Stimulated activated CD4-positive, alpha-beta T cell treated with anti-CD3 and anti-CD28 coated beads, Interleukin-12 subunit alpha, Interleukin-12 subunit beta, amount 100 ng/mL, for 24 hours (primary cell): ENCODE data around the gene PTGS2.

Experiments
- DNase-seq, 2 experiments: peaks; one replicate each; pipeline ENCODE4 v3.0.0-alpha.2; 2020; ENCODE audit warnings: low read depth in 2 of 2

PTGS2 gene

DNA sequence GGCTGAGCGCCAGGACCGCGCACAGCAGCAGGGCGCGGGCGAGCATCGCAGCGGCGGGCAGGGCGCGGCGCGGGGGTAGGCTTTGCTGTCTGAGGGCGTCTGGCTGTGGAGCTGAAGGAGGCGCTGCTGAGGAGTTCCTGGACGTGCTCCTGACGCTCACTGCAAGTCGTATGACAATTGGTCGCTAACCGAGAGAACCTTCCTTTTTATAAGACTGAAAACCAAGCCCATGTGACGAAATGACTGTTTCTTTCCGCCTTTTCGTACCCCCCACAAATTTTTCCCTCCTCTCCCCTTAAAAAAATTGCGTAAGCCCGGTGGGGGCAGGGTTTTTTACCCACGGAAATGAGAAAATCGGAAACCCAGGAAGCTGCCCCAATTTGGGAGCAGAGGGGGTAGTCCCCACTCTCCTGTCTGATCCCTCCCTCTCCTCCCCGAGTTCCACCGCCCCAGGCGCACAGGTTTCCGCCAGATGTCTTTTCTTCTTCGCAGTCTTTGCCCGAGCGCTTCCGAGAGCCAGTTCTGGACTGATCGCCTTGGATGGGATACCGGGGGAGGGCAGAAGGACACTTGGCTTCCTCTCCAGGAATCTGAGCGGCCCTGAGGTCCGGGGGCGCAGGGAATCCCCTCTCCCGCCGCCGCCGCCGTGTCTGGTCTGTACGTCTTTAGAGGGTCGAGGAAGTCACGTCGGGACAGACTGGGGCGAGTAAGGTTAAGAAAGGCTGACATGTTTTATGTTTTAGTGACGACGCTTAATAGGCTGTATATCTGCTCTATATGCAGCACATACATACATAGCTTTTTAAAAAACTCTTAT lies at the start of gene PTGS2:
TSS of gene PTGS2 (minus strand) at position 179 of the 817 bp plus-strand sequence. CDS start at position 46, 133 bp downstream.
- DNase-seq: peak; percentile 2 to 41

DNA sequence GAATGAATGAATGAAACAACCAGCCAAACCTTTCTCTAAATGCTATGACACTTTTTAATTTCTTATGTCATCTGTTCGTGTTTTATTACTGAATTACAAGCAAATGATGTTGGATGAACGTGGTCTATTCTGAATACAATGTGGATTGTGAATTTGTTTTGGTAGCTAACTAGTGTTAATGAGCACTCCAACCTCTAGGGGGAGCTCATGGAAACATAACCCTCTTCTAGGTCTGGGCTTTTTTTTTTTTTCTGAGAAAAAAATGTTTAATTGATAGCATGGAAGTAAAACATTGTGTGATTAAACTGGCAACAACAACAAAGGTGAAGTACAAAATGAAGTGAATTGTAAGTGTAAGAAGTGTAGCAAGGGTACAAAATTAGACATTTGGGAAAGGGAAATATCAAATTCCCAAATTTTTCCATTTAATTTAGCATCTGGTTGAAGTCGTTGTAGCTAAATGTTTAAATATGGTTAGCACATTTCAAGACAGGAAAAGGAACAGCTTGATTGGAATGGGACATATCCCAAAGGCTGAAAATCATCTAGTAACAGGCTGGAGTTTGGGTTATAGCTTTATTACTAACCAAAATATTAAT lies 42.6 kb upstream of the PTGS2 start:
- no peak for DNase-seq

DNA sequence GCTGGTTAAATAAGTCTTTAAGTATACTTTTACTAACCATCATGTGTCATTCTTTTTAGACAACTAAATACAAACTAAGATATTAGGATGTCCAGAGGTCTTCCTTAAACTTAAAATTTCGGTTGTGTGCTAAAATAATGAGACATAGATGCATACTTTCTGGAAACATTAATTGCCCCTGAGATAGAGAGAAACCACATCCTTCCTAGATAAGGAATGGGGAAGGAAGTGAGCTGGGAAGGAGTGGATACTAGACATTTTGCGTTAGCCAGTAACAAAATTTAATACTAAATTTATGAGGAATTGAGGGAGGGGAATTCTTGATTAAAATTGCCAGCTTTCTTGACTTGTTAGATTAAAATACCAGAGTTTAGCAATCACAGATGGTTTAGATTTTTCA lies 37.1 kb upstream of the PTGS2 start:
- no peak for DNase-seq

DNA sequence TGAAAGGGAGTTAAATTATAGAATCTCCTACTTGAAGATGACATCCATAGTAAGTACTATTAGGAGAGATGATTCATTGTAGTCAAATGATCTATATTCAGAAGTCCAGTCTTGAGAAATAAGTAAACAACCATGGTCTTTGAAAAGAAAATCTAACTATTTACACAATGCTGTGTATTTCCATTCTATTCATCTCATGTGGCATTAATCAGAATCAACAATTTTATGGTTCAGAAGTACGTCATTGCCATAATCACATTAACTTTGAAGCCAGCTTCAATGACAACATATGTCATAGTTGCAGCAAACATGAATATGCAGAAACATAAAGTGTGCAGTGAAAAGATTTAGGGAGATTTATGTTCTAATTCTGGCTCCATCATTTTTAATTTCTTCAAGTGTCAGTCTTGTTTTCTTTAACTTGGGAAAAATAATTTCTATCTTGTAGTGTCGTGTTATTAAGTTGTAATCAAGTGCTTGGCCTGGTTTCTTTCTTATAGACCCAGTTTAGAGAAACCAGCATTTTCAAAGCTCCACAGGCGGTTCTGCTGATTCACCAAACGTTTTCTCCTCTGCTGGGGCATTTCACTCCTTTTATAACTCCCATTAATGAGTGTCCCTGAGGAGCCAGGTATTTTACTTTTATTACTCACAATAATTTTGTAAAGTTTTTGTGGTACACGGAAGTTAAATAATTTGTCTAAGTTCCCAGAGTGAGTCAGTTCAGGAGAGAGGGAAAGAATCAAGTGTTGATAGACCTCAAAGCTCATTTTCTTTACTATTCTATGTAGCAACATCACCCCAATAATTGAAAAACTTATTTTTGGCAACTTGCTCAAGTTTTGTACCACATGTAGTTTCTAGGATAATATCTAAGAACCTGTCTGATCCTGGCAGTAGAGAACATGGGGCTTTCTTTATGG lies 35.9 kb upstream of the PTGS2 start:
- DNase-seq: no peak

DNA sequence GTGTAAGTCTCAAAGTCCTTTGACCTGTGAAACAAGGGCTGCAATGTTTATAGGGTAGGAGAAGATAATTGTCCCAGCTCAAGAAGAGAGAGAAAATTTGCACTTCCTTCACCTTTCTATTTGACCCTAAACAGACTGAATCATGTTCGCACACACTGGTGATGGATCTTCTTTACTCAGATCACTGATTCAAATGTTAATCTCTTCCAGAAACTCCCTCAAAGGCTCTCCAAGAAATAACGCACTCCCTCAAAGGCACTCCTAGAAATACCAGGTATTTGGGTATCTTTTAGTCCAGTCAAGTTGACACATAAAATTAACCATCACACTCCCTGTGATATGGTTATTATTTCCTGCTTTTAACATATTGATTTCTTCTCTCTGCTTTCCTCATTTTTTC lies 30.5 kb upstream of the PTGS2 start:
- no peak for DNase-seq

DNA sequence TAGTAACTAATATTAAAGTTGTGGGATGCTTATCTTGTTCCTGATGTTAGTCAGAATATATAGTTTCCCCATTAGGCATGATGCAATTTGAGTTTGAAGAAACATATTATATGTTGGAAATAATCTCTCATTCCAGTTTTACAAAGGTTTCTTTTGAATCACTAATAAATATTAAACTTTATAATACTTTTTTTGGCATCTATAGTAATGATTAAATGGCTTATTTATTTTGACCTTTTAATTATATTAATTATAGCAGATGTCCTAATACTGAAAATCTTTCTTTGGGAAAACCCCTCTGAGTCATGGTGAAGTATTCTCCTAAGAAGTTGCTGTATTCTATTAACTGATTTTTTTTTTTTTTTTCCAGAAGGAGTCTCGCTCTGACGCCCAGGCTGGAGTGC lies 28.5 kb upstream of the PTGS2 start:
- DNase-seq: no peak

DNA sequence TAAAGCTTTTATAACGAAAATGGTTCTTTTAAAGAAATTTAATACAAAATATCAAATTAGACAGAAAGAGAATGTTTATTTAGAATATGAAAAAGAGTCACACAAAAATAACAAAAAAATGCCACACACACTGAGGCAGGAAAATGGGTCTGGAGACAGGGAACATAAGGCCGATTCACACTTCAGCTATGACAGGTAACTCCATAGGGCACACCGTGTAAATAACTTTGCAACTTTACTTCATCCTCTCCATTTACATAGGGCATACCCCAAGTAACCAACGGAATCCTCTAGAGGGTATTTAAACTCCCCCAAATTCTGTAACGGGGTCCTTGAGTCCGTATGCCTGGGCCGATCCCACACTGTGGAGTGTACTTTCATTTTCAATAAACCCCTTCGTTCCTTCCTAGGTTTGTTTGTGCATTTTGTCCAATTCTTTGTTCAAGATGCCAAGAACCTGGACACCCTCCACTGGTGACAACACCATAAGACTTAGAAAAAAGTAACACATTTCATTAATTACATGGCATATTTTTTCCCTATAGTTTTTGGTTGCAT lies 23.1 kb upstream of the PTGS2 start:
- DNase-seq: no peak

DNA sequence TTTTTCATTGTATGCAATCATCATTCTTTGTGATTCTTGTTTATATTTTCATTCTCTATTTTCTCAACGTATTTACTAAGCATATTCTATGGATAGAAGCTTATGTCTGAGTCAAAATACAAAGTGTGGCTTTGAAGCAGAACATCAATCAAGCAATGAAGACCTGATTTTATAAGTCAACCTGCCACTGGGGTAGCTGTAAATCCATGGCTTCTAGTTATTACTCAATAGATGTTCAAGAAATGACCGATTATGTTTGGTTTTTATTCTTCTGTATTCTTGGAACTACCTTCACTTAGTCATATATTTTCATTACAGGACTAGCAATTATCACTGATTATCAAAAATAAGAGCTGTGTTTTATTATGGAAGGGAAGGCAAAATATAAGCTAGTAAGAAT lies 20.5 kb upstream of the PTGS2 start:
- no peak for DNase-seq

DNA sequence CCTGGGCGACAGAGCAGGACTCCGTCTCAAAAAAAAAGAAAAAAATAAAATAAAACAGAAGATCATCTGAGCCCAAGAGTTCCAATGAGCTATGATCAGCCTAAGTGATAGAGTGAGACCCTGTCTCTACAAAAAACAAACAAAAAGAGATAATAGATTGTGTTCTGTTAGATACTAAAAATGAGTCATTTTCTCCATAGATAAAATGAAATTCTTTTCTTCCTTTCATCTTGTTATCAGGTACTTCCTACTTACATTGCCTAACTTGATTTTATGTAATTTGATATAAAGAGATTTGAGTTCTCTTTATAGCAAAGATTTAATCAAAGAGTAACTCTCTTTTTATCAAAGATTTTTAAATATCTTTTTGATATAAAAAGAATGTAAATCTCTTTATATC lies 19.3 kb upstream of the PTGS2 start:
- no peak for DNase-seq

DNA sequence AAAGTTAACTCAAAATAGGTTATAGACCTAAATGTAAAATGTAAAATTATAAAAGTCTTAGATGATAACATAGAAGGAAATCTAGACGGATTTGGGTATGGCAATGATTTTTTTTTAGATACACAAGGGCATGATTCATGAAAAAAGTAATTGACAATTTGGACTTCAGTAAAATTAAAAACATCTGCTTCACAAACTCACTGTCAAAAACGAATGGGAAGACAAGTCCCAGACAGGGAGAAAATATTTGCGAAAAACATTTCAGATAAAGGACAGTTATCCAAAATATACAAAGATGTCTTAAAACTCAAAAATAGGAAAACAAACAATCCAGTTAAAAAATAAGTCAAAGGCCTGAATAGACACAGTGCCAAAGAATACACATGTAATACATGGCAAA lies 9.7 kb upstream of the PTGS2 start:
- no peak for DNase-seq

DNA sequence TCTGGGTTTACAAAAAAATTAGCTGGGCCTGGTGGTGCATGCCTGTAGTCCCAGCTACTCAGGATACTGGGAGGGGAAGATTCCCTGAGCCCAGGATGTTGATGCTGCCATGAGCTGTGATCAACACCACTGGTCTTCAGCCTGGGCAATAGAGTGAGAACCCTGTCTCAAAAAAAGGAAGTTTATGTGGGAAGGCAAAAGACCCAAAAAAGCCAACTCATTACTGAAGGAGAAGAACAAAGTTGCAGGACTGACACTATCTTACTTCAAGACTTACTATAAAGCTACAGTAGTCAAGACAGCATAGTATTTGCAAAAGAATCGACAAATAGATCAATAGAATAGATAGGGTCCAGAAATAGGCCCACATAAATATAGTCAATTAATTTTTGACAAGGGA lies 9.2 kb upstream of the PTGS2 start:
- DNase-seq: no peak

DNA sequence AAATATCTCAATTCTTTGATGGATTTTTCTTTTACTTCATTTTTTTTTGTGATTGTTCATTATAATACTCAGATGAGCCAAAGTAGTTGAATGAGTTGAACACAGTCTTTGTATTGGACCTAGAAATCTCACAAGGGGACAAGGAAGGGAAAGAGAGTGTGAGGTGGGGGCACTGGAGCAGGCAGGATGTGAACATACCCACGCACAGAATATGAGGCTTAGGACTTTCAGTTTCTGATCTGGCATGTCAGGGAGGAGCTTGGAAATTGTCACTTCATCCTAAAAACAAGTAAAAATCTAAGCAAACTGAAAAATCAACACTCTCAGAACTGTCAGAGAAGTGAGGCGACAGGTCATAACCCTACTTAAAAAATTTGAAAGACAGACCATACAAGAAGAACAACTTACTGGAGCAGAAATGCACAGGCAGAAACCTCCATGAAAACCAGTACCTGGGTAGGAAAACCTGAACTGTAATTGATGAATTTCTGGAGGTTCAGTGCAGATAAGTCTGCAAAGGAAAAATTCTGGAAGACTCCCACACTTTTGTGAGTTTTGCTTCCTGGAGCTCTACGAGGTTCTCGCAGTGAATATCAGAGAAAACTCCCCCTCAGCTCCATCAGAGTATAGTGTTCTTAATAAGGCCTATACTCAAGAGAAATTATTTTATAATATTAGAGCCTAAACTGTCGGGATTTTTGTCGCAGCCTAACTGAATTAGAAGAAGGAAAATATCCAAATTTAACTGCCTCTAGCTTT lies 3.6 kb upstream of the PTGS2 start:
- DNase-seq: no peak

DNA sequence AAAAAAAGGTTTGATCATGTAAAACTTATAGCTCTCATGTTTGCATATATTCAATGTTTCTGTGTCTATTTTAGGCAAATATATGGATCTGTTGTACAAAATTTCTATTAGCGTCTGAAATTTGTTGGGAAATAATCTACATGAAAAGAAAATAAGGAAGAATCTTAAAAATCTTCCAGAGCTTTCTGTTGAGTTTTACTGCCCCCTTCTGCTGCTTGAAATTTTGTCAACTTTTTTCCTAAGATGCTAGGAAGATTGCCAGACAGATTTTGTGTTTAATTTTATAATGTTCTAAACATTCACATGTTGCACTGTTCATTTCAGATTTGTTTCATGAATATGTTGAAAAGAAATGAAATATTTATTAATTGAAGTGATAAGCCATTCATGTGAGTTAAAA lies 2.5 kb upstream of the PTGS2 start:
- no peak for DNase-seq

DNA sequence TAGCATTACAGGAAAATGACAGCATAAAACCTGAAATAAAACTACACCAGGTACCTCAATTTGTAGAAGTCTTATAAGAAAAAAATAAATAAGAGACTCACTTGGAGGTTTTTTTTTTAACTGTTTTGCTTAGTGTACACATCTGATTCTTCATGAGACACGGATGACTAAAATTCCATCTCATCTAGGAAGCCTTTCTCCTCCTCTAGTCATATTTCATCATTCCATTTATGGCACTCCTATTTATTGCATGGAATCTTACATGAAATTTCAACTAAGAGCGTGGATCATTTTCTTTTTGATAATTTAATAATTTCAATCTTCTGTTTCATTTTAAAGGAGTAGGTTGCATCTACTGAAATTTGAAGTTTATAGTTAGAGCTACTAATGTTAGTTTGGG lies 1.6 kb upstream of the PTGS2 start:
- no peak for DNase-seq

DNA sequence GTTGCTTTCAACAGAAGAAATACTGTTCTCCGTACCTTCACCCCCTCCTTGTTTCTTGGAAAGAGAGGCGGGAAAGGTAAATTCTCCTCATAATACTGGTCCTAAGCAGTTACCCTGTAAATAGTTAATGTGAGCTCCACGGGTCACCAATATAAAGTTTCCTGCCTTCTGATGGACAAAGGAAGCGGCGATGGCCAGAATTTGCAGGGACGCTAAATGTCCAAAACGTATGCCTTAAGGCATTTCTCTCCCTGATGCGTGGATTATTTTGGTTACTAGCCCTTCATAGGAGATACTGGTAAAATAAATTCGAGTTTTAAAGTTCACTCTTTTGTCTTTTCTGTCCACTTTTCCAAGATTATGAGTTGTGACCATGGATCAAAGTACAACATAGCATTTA lies 898 bp upstream of the PTGS2 start:
- DNase-seq: no peak

DNA sequence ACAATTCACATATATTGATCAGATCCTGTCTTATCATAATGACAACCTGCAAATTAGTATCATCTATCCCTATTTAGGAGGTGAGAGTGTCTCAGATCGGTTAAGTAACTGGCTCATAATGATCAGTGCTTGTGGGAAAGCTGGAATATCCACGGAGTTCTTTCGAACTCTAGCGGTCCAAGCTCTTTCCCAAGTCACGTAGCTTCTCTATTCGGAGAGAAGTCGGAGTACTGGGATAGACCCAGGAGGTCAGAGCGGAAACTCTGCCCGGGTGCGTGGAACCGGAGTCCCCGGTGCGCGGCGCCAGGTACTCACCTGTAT lies 339 bp downstream of the PTGS2 start:
- no peak for DNase-seq

DNA sequence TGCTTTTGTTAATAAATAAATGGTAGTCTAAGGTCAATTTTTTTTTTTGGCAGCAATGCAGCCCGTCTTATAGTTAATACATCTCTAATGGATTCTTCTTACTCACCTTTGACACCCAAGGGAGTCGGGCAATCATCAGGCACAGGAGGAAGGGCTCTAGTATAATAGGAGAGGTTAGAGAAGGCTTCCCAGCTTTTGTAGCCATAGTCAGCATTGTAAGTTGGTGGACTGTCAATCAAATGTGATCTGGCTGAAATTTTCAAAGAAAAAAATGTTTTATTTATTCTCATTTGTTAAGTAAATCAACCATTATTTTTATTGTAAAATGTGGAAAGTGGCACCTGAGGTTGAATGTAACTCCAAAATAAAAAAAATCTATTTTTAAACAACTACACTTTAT lies 2.1 kb downstream of the PTGS2 start:
- no peak for DNase-seq

DNA sequence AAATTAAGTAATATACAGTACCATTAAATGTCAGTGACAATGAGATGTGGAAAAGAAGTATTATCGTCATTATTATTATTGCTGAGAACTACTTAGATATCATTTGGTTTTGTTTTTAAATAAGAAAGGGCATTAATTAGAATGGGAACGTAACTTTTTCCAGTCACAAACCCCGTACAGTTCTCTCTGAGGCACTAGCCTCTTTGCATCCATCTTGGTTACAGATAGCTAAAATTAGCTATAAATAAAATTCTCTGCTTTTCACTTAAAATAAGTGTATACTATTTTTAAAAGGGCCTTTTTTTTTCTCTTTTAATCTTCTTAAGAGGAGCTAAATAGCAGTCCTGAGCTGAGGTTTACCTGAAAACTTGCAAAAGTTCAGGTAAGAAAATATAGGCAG lies 7.6 kb downstream of the PTGS2 start:
- DNase-seq: no peak

DNA sequence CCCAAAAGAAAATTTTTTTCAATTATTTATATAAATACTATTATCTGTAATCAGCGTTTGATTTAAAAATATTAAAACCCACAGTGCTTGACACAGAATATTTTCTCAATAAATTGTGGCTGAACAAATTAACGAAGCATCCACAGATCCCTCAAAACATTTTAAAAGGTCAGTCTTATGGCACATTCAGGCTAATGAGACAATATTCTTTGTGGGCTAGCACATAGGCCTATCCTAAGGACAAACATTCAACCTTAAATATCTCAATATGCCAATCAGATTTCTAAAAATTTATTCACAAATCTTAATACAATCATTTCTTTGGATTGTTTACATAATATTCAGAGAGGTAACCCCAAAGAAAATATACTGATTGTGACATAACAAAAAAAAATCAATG lies 8.1 kb downstream of the PTGS2 start:
- no peak for DNase-seq

DNA sequence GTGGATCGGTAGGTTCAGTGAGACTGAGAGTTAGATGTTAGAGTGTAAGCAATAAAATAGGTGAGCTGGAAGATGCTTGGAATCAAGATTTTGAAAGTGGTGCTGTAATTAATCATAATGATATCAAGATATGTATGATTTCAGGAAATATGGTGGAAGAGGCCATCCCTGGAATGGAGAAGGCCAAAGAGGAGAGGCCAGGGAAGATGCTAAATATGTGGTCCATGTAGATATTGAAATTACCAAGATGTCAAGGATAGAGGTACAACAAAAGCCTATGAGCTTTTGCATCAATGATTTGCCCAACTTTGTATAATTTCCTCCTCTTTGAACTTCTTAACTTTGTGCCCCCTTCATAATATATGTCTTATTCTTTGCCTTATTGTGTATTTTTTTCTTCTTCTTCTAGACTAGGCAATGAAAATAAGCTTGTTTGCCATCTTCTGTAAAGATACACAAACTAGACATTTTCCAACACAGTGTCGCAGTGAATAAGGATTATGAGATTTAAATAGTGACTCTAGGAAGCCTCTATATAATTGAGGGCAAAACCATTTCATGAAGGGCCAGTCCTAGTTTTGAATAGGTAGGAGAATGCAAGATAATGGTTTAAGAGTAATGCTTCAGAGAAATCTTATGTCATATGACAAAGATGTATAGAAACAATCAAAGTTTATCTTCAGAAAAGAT lies 8.9 kb downstream of the PTGS2 start:
- DNase-seq: no peak
